Daoy (cell line): ENCODE measurements around the gene CNPY2. TPM values are rescaled to one million over a fixed set of nuclear protein-coding genes. Genes with fewer than 3 reads are reported as not detected.

Source experiments
- total RNA-seq: library from RNA; depleted of rRNA; stranded (reverse); fragments of >200 nt; shearing (Covaris generic); gene quantifications from 2 replicates; pipeline ENCODE4 v1.2.3, GENCODE V29; 2014; rRNA removed

The CNPY2 gene
- total RNA-seq, 1 experiment from 2014 or later = 177 TPM

Other genes starting within 250 kb of the CNPY2 start
- 0.63 TPM in 1 of 2 replicates, not detected in the other for gene ERBB3, start 235.8 kb downstream of the CNPY2 start, total RNA-seq
- gene PA2G4, start 211.4 kb downstream of the CNPY2 start, total RNA-seq = 384 and 456 TPM in 2 replicates
- gene RPL41, start 199.4 kb downstream of the CNPY2 start, total RNA-seq = 4,200 and 4,689 TPM in 2 replicates
- gene ZC3H10, start 197.7 kb downstream of the CNPY2 start, total RNA-seq = 2.5 and 3.5 TPM in 2 replicates
- gene ESYT1, start 187.7 kb downstream of the CNPY2 start, total RNA-seq = 54.3 and 69.6 TPM in 2 replicates
- gene MYL6B, start 163.4 kb downstream of the CNPY2 start, total RNA-seq = 148 and 156 TPM in 2 replicates
- 2,203 and 2,674 TPM in 2 replicates for gene MYL6, start 157.6 kb downstream of the CNPY2 start, total RNA-seq
- gene SMARCC2, start 126.5 kb downstream of the CNPY2 start, total RNA-seq = 25.6 and 26.1 TPM in 2 replicates
- gene RNF41, start 94.1 kb downstream of the CNPY2 start, total RNA-seq = 48.1 and 52.3 TPM in 2 replicates
- gene NABP2, start 91.6 kb downstream of the CNPY2 start, total RNA-seq = 77.9 and 78.2 TPM in 2 replicates
- 0.11 TPM in 1 of 2 replicates, not detected in the other for gene SLC39A5, start 85.9 kb downstream of the CNPY2 start, total RNA-seq
- 9.1 and 9.5 TPM in 2 replicates for gene ANKRD52, start 57.6 kb downstream of the CNPY2 start, total RNA-seq
- 13.4 and 23.1 TPM in 2 replicates for gene COQ10A, start 49.0 kb downstream of the CNPY2 start, total RNA-seq
- gene CS, start 15.7 kb downstream of the CNPY2 start, total RNA-seq = 95.8 and 112 TPM in 2 replicates
- 18.3 and 19.9 TPM in 2 replicates for gene PAN2, start 18.0 kb upstream of the CNPY2 start, total RNA-seq
- gene IL23A, start 22.9 kb upstream of the CNPY2 start, total RNA-seq = 1.1 TPM in 1 of 2 replicates, not detected in the other
- gene STAT2, start 44.1 kb upstream of the CNPY2 start, total RNA-seq = 41.4 and 47.1 TPM in 2 replicates
- 0.40 TPM in 1 of 2 replicates, not detected in the other for gene APOF, start 46.9 kb upstream of the CNPY2 start, total RNA-seq
- gene TIMELESS, start 133.4 kb upstream of the CNPY2 start, total RNA-seq = 10.4 and 14.1 TPM in 2 replicates
- gene MIP, start 138.7 kb upstream of the CNPY2 start, total RNA-seq = not detected in 2 replicates
- gene SPRYD4, start 152.6 kb upstream of the CNPY2 start, total RNA-seq = 2.9 and 3.2 TPM in 2 replicates
- 5.4 TPM in 1 of 2 replicates, not detected in the other for gene GLS2, start 172.2 kb upstream of the CNPY2 start, total RNA-seq
- 7.8 and 24.9 TPM in 2 replicates for gene RBMS2, start 205.8 kb upstream of the CNPY2 start, total RNA-seq